Activated T-helper 1 cell treated with Interleukin-2 at 50 U/mL for 16 hours (primary cell): ENCODE measurements around the gene NOSTRIN.
"Not testable (repeated sequence)": the region's sequence is repeated elsewhere in the genome, so short reads cannot be mapped to it uniquely, and the experiment has no call there.

Source experiments
- DNase-seq: peaks from one replicate; pipeline ENCODE4 v3.0.0-alpha.2; 2020; ENCODE audit warnings: low read depth

Gene NOSTRIN

GRCh38 chr2:168819050-168819715, 16.7 kb downstream of the NOSTRIN start:
- no peak for DNase-seq

GRCh38 chr2:168819829-168820489, 17.5 kb downstream of the NOSTRIN start:
- DNase-seq: no peak

- DNase-seq: no peak
Observed at GRCh38 chr2:168821577-168821976, 19.1 kb downstream of the NOSTRIN start.

- DNase-seq: no peak
Observed at GRCh38 chr2:168821992-168822391, 19.6 kb downstream of the NOSTRIN start.

GRCh38 chr2:168825126-168825525, 22.7 kb downstream of the NOSTRIN start:
- DNase-seq: no peak

- no peak for DNase-seq
Observed at GRCh38 chr2:168830958-168831357, 28.5 kb downstream of the NOSTRIN start.

GRCh38 chr2:168831662-168832061, 29.2 kb downstream of the NOSTRIN start:
- no peak for DNase-seq

GRCh38 chr2:168835969-168836368, 33.5 kb downstream of the NOSTRIN start:
- DNase-seq: no peak

- no peak for DNase-seq
Observed at GRCh38 chr2:168841445-168841844, 39.0 kb downstream of the NOSTRIN start.

- DNase-seq: no peak
Observed at GRCh38 chr2:168843253-168843652, 40.8 kb downstream of the NOSTRIN start.

GRCh38 chr2:168848225-168848624, 45.8 kb downstream of the NOSTRIN start:
- DNase-seq: no peak

GRCh38 chr2:168849610-168850009, 47.2 kb downstream of the NOSTRIN start:
- DNase-seq: no peak

- DNase-seq: no peak
Observed at GRCh38 chr2:168850846-168851245, 48.4 kb downstream of the NOSTRIN start.

GRCh38 chr2:168851674-168852320, 49.4 kb downstream of the NOSTRIN start:
- no peak for DNase-seq

- DNase-seq: no peak
Observed at GRCh38 chr2:168852481-168852880, 50.0 kb downstream of the NOSTRIN start.

- no peak for DNase-seq
Observed at GRCh38 chr2:168853471-168853870, 51.0 kb downstream of the NOSTRIN start.

GRCh38 chr2:168854651-168855050, 52.2 kb downstream of the NOSTRIN start:
- DNase-seq: no peak

GRCh38 chr2:168855601-168856000, 53.2 kb downstream of the NOSTRIN start:
- DNase-seq: no peak

GRCh38 chr2:168858146-168858545, 55.7 kb downstream of the NOSTRIN start:
- DNase-seq: no peak

- not testable (repeated sequence) for DNase-seq
Observed at GRCh38 chr2:168867164-168867563, 64.7 kb downstream of the NOSTRIN start.

GRCh38 chr2:168870369-168870768, 67.9 kb downstream of the NOSTRIN start:
- not testable (repeated sequence) for DNase-seq

- DNase-seq: not testable (repeated sequence)
Observed at GRCh38 chr2:168870824-168871223, 68.4 kb downstream of the NOSTRIN start.

- no peak for DNase-seq
Observed at GRCh38 chr2:168874368-168875054, 72.1 kb downstream of the NOSTRIN start.
